ENCODE results near the gene PWWP2B. TPM values are rescaled to one million over a fixed set of nuclear protein-coding genes. Genes with fewer than 3 reads are reported as not detected.

Gene PWWP2B
- polyA plus RNA-seq, 1 experiment, result 1.1 TPM

GRCh38 chr10:132357286-132358058 lies 39.5 kb upstream of the PWWP2B start:
- ChIA-PET CTCF (interaction anchor here (1.3 kb wide), 1 partner anchor 9 kb away, joined by 3 read pairs; no protein-coding TSS in a partner anchor), POLR2A (no interaction called here)
- no peak for DNase-seq (ENCODE audit: low read depth, low spot score)
- H3K27ac ChIP-seq (ENCODE audit: low read depth, low read length), result no peak overlapping the region
- H3K9me3 ChIP-seq (ENCODE audit: control insufficient read depth, insufficient read depth, low read length), result peaks cover 19% of the 10 kb centered on the region
- H3K27me3 ChIP-seq (ENCODE audit: control insufficient read depth, insufficient read depth, low read length), result no peaks in the 10 kb centered on the region
- H3K4me3 ChIP-seq (ENCODE audit: low read depth, low read length), result no peak overlapping the region
- TF ChIP-seq, protein P1, sequence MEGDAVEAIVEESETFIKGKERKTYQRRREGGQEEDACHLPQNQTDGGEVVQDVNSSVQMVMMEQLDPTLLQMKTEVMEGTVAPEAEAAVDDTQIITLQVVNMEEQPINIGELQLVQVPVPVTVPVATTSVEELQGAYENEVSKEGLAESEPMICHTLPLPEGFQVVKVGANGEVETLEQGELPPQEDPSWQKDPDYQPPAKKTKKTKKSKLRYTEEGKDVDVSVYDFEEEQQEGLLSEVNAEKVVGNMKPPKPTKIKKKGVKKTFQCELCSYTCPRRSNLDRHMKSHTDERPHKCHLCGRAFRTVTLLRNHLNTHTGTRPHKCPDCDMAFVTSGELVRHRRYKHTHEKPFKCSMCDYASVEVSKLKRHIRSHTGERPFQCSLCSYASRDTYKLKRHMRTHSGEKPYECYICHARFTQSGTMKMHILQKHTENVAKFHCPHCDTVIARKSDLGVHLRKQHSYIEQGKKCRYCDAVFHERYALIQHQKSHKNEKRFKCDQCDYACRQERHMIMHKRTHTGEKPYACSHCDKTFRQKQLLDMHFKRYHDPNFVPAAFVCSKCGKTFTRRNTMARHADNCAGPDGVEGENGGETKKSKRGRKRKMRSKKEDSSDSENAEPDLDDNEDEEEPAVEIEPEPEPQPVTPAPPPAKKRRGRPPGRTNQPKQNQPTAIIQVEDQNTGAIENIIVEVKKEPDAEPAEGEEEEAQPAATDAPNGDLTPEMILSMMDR (IDR thresholded peaks at IDR 0.05; ENCODE audit: low read depth, low read length), result no peak

- Histone ChIP-seq H3K9me3 (ENCODE audit: control insufficient read depth, insufficient read depth, low read length) (peaks cover 23% of the 10 kb centered on the region), H3K27ac (ENCODE audit: low read depth, low read length) (no peak overlapping the region), H3K4me3 (ENCODE audit: low read depth, low read length) (no peak overlapping the region), H3K27me3 (ENCODE audit: control insufficient read depth, insufficient read depth, low read length) (no peaks in the 10 kb centered on the region)
- POLR2A ChIA-PET, result no interaction called here
- no peak for DNase-seq (ENCODE audit: low read depth, low spot score)
- TF ChIP-seq, protein P1 (IDR thresholded peaks at IDR 0.05; ENCODE audit: low read depth, low read length), result no peak
- CTCF ChIA-PET, result interaction anchor here (1.5 to 2.3 kb wide), 2 partner anchors 11 to 14 kb away, joined by 3 to 6 read pairs; no protein-coding TSS in a partner anchor
Observed at GRCh38 chr10:132359305-132360040, 37.5 kb upstream of the PWWP2B start.

DNA sequence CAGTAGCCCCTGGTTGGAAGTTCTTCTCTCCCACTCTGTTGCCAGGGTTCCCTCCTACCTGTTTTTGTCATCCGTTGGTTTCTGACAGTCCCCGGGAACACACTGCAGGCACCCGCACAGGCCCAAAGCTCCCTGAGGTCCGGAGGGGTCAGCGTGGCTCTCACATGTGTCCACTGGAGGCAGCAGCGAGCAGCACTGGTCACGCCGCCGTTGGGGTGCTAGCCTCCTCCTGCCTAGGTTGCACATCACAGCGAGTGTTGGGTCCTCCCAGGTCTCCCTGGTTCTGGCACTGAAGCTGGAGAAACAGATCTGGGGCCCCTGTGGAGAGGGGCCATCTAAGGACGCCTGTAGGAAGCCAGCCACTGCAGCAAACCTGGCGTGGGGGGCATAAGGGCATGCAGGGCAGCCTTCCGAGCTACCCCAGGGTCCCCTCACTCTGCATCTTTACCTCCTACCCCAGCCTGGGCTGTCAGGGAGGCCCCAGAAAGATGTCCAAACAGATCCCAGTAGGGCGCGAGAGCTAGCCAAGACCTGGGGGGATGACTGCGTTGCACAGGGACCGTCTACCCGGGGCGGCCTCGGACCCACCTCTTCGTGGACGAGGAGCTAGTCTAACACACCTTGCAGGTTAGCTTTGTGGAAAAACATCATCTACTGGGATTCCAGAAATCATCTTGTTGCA lies 36.1 kb upstream of the PWWP2B start:
- TF ChIP-seq, protein P1 (IDR thresholded peaks at IDR 0.05; ENCODE audit: low read depth, low read length), result peak; percentile 49
- no peaks in the 10 kb centered on the region for H3K27me3 ChIP-seq (ENCODE audit: control insufficient read depth, insufficient read depth, low read length)
- POLR2A ChIA-PET, result no interaction called here
- CTCF ChIA-PET, result interaction anchor here (0.6 to 2.3 kb wide), 6 partner anchors 10 to 93 kb away, joined by 3 to 6 read pairs (median 4); no protein-coding TSS in a partner anchor
- H3K27ac ChIP-seq (ENCODE audit: low read depth, low read length), result no peak overlapping the region
- H3K4me3 ChIP-seq (ENCODE audit: low read depth, low read length), result no peak overlapping the region
- no peak for DNase-seq (ENCODE audit: low read depth, low spot score)
- H3K9me3 ChIP-seq (ENCODE audit: control insufficient read depth, insufficient read depth, low read length), result peaks cover 27% of the 10 kb centered on the region

DNA sequence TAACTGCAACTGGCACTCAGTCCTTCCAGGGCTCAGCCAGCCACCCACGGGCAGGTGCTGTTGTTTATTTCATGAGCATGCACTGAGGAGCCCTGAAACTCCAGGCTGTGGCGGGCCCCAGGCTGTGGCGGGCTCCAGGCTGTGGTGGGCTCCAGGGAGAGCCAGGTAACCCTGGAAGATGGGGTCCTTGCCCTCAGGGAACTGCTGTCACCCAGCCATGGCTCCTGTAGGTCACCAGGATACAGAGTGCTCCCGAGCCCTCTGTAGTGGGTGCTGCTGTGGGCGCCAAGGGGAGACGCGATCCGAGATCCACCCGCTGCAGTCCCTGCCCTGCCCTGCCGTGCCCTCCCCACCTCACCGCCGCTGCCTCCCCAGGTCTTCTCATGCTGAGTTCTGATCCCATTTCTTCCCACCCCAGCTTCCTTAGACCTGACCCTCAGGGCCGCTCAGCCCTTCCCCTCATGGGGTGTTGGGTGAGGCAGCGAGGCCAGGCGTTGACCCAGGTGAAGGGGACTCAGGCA lies 35.4 kb upstream of the PWWP2B start:
- peaks cover 27% of the 10 kb centered on the region for H3K9me3 ChIP-seq (ENCODE audit: control insufficient read depth, insufficient read depth, low read length)
- TF ChIP-seq, protein P1 (IDR thresholded peaks at IDR 0.05; ENCODE audit: low read depth, low read length), result no peak
- H3K27me3 ChIP-seq (ENCODE audit: control insufficient read depth, insufficient read depth, low read length), result no peaks in the 10 kb centered on the region
- CTCF ChIA-PET, result interaction anchor here (1.4 to 2.3 kb wide), 4 partner anchors 11 to 92 kb away, joined by 4 to 6 read pairs (median 4); no protein-coding TSS in a partner anchor
- H3K27ac ChIP-seq (ENCODE audit: low read depth, low read length), result no peak overlapping the region
- H3K4me3 ChIP-seq (ENCODE audit: low read depth, low read length), result no peak overlapping the region
- DNase-seq (ENCODE audit: low read depth, low spot score), result no peak
- POLR2A ChIA-PET, result no interaction called here
